ENCODE results near the gene TMPRSS9. TPM values are rescaled to one million over a fixed set of nuclear protein-coding genes. Genes with fewer than 3 reads are reported as not detected.

The TMPRSS9 gene
- total and polyA plus RNA-seq, 11 donors = 0.09 to 0.19 TPM; not detected in 9

DNA sequence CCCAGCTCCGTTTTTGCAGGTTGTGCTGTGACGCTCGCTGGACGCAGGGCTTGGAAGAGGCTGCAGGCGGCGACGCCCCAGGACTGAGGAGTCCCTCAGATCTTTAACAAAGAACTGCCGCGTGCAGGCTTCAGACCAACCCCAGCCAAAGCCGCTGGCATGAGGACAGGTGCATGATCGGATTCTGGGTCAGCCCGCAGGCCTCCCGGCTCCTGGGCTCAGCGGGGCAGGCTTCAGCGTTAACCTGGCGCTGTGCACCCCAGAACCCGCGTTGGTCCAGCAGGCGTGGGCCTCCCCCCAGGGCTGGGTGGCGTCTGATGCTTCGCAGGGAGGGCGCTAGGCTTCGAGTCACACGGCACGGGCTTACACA, 68.2 kb downstream of the TMPRSS9 start:
- H3K4me3 ChIP-seq = peak overlapping the region in 11 of 12 donors; percentile 68 to 96 (median 89)
- intact Hi-C loops (cut with DNase I) = no loop called here
- H3K4me1 ChIP-seq = peaks cover 3 to 48% (median 30%) of the 10 kb centered on the region in 12 donors
- no peaks in the 10 kb centered on the region for H3K9me3 ChIP-seq
- no peaks in the 10 kb centered on the region for H3K27me3 ChIP-seq
- TF ChIP-seq POLR2A (IDR thresholded peaks at IDR 0.05) = no peak
- TF ChIP-seq, protein P1, sequence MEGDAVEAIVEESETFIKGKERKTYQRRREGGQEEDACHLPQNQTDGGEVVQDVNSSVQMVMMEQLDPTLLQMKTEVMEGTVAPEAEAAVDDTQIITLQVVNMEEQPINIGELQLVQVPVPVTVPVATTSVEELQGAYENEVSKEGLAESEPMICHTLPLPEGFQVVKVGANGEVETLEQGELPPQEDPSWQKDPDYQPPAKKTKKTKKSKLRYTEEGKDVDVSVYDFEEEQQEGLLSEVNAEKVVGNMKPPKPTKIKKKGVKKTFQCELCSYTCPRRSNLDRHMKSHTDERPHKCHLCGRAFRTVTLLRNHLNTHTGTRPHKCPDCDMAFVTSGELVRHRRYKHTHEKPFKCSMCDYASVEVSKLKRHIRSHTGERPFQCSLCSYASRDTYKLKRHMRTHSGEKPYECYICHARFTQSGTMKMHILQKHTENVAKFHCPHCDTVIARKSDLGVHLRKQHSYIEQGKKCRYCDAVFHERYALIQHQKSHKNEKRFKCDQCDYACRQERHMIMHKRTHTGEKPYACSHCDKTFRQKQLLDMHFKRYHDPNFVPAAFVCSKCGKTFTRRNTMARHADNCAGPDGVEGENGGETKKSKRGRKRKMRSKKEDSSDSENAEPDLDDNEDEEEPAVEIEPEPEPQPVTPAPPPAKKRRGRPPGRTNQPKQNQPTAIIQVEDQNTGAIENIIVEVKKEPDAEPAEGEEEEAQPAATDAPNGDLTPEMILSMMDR (IDR thresholded peaks at IDR 0.05) = no peak
- H3K36me3 ChIP-seq = peaks cover 0 to 23% (median 11%) of the 10 kb centered on the region in 9 donors
- H3K27ac ChIP-seq = peak overlapping the region in 9 of 12 donors; percentile 94 to 100 (median 97)
- WGBS, 4 donors = 24 to 40% (median 27%) methylated on average over 23 to 25 of the region's 25 CpGs
- peak in 1 of 5 donors; percentile 65 for DNase-seq
- no peak for ATAC-seq

DNA sequence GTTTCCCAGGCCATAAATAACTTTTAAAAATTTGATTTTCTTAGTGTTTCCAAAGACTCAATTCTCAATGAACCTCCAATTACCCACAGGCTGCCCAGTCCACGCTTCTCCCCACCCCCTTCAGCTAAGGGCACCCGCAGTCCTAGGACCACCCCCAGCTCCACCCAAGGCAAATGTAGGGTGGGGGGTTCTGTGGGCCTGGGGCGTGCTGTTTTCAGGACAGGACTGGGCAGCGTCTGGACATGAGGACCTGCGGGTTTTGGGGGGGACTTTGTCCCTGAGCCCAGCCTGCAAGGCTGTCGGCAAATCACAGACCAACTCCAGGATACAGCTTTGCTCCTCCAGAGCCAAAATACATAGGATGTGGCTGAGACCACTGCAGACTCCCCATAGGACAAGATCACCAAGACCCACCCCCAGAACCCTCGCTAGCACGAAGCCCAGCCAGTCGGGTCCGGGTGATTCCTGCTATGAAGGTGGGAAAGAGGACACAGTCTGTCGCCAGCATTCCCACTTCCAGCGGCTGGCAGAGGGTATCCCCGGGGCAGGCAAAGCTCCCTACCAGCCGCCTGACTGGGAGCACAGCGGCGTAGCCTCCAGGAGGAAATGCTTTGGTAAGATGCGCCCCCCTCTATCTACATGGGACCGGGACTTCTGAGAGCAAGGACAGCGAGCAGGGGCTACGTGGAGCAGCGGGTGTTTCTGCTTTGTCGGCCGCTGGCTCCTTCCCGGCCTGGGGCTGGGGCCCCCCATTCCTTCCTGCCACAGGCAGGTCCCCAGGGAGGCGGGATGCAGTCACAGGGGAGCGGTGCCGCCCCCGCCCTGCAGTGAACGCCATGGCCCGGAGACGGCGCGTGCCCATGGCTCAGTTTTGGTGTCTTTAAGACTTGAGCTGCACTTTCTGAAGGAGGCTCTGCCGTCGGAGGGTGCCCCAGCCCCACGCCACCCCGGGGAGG, 69.0 kb downstream of the TMPRSS9 start:
- 62 to 84% (median 64%) methylated on average over 29 to 37 of the region's 37 CpGs for WGBS, 4 donors
- ATAC-seq (no peak), DNase-seq (no peak)
- peaks cover 0 to 27% (median 7%) of the 10 kb centered on the region in 9 donors for H3K36me3 ChIP-seq
- H3K4me1 ChIP-seq = peaks cover 3 to 40% (median 30%) of the 10 kb centered on the region in 12 donors
- H3K27ac ChIP-seq = peak overlapping the region in 6 of 12 donors; percentile 94 to 100 (median 96)
- no peaks in the 10 kb centered on the region for H3K27me3 ChIP-seq
- H3K9me3 ChIP-seq = no peaks in the 10 kb centered on the region
- H3K4me3 ChIP-seq = peak overlapping the region in 9 of 12 donors; percentile 68 to 96 (median 89)
- no peak for TF ChIP-seq POLR2A (IDR thresholded peaks at IDR 0.05)
- TF ChIP-seq, protein P1 (IDR thresholded peaks at IDR 0.05) = no peak
- intact Hi-C loops (cut with DNase I) = no loop called here

DNA sequence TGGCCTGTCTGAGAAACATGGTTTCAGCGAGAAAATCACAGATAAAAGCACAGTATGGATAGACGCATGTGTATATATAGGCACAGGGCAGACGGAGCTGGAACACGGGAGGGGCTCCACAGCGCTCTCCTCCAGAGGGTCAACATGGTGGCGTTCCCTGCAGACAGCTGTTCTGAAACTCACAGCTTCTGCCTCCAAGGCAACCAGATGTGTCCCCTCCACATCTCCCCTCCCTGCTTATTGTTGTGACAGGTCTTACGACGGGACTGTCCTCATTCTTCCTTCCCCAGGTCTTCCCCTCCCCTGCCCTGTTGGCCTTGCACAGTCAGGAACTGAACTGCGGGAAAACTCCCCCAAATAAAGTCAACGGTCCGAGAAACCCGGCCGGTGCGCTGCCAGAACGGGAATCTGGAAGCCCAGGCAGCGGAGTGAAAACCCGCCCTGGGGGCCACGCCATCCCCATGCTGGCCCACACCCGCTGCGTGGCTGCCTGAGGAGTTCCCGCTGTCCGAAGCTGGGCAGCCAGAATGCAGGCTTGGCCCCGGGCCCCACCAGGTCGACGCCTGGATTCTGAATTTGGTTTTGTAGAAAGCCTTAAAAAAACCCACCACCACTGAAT, 70.0 kb downstream of the TMPRSS9 start:
- ATAC-seq = no peak
- no peak for TF ChIP-seq POLR2A (IDR thresholded peaks at IDR 0.05)
- TF ChIP-seq, protein P1 (IDR thresholded peaks at IDR 0.05) = no peak
- H3K9me3 ChIP-seq = no peaks in the 10 kb centered on the region
- DNase-seq = no peak
- 81 to 87% (median 87%) methylated on average over 24 to 25 of the region's 25 CpGs for WGBS, 4 donors
- H3K36me3 ChIP-seq = peaks cover 0 to 37% (median 13%) of the 10 kb centered on the region in 9 donors
- H3K27ac ChIP-seq = no peak overlapping the region
- H3K27me3 ChIP-seq = no peaks in the 10 kb centered on the region
- H3K4me1 ChIP-seq = peaks cover 3 to 33% (median 26%) of the 10 kb centered on the region in 12 donors
- intact Hi-C loops (cut with DNase I) = no loop called here
- no peak overlapping the region for H3K4me3 ChIP-seq

All from heart left ventricle (tissue), 16 donors.